ENCODE measurements around the gene ADH1A.

DNA sequence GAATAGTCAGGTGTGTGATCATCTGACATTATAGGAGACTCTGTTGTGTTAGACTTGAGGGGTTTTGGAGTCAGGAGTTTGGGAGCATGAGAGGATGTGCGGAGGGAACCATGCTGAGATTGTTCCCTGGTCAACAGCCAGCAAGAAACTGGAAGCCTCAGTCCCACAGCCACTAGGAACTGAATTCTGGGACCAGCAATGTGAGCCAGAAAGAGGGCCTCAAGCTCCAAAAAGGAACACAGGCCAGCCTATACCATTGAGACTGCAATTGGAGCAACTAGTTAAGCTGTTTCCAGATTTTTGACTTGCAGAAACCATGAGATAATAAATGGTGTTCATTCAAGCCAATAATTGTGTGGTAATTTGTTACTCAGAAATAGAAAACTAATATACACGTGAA lies 39.1 kb upstream of the ADH1A start:
- TF ChIP-seq, protein P1, sequence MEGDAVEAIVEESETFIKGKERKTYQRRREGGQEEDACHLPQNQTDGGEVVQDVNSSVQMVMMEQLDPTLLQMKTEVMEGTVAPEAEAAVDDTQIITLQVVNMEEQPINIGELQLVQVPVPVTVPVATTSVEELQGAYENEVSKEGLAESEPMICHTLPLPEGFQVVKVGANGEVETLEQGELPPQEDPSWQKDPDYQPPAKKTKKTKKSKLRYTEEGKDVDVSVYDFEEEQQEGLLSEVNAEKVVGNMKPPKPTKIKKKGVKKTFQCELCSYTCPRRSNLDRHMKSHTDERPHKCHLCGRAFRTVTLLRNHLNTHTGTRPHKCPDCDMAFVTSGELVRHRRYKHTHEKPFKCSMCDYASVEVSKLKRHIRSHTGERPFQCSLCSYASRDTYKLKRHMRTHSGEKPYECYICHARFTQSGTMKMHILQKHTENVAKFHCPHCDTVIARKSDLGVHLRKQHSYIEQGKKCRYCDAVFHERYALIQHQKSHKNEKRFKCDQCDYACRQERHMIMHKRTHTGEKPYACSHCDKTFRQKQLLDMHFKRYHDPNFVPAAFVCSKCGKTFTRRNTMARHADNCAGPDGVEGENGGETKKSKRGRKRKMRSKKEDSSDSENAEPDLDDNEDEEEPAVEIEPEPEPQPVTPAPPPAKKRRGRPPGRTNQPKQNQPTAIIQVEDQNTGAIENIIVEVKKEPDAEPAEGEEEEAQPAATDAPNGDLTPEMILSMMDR (IDR thresholded peaks at IDR 0.05), result no peak
- TF ChIP-seq POLR2AphosphoS5 (IDR thresholded peaks at IDR 0.05) (no peak), POLR2A (IDR thresholded peaks at IDR 0.05) (no peak)
